C4-2B (cell line): ENCODE results near the gene DIRAS1.

Source experiments
- CTCF ChIP-seq: fragments of 450-650 bp; conservative IDR thresholded peaks from 2 replicates; pipeline ENCODE4 v1.5.1; 2017; ENCODE audit warnings: mild to moderate bottlenecking
- ZFX ChIP-seq: fragments of 450-650 bp; IDR thresholded peaks from 2 replicates; pipeline ENCODE4 v1.6.1; 2017

- TF ChIP-seq CTCF (no peak), ZFX (no peak)
Measured at GRCh38 chr19:2690856-2691255, 30.3 kb downstream of the DIRAS1 start.
